ENCODE data around the gene LIPC.

The LIPC gene

GRCh38 chr15:58538225-58538727 is 106.5 kb downstream of the LIPC start:
- DNase-seq (ENCODE audit: low read depth), result no peak

DNA sequence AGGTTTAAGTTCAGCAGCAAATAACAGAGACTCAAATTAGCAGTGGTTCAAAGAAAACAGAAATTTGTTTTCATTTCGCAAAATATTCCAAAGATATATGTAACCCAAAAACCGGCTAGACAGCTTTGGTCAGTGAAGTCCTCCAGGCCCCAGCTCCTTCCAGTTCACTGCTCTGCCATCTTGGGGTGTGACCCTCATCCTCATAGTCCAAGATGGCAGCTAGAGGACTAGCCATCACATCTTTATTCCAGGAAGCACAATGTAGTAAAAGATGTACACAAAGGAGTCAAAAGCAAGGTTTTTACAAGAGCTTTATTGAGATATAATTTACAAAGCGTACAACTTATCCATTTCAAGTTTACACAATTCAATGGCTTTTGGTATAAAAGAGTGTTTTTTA is 107.1 kb downstream of the LIPC start:
- no peak for DNase-seq (ENCODE audit: low read depth)

DNA sequence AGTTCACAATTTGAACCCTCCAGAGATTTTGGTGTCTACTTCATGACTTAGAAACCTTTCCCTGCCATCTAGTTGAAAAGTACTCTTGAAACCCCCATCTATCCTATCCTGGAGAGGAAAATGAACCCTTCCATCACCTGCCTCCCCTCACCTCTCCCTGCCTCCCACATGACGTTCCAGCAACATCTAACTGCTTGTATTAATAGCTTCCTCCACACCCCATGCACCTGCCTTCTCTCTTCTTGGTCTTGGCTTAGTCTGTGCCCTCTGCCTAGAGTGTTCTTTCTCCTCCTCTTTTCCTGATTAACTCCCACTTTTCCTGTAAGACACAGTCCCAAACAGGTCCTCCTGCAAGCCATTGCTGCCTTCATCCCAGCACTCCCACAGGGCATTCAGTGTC is 107.8 kb downstream of the LIPC start:
- DNase-seq (ENCODE audit: low read depth), result no peak

GRCh38 chr15:58541410-58542087 is 109.8 kb downstream of the LIPC start:
- DNase-seq (ENCODE audit: low read depth), result no peak

- no peak for DNase-seq (ENCODE audit: low read depth)
These were observed 112.0 kb downstream of the LIPC start for GRCh38 chr15:58543664-58544335.

- DNase-seq (ENCODE audit: low read depth), result no peak
These were observed 113.0 kb downstream of the LIPC start for GRCh38 chr15:58544756-58545155.

DNA sequence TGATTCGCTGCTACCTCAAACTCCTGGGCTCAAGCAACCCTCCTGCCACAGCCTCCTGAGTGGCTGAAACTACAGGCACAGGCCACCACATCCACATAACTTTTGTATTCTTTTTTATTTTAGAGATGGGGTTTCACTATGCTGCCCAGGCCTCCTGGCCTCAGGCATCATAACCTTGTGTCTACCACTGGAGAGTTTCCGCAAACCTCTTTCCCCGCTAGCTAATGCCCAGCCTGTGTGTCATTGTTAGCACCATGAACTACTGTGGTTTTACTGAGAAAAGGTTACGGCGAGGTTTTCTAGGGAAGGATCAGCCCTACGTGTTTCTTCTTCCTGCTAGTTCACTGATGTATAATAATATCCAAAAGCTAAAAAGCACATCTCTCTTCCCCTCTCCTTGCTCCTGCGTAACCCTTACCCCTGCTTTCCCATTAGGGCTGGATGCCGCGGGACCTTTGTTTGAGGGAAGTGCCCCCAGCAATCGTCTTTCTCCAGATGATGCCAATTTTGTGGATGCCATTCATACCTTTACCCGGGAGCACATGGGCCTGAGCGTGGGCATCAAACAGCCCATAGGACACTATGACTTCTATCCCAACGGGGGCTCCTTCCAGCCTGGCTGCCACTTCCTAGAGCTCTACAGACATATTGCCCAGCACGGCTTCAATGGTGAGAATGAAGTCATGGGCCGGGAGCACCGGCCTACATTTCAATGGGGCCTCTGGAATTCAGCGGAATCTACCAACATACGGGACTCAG is 113.7 kb downstream of the LIPC start:
- DNase-seq (ENCODE audit: low read depth), result no peak

- no peak for DNase-seq (ENCODE audit: low read depth)
These were observed 114.3 kb downstream of the LIPC start for GRCh38 chr15:58546066-58546591.

DNA sequence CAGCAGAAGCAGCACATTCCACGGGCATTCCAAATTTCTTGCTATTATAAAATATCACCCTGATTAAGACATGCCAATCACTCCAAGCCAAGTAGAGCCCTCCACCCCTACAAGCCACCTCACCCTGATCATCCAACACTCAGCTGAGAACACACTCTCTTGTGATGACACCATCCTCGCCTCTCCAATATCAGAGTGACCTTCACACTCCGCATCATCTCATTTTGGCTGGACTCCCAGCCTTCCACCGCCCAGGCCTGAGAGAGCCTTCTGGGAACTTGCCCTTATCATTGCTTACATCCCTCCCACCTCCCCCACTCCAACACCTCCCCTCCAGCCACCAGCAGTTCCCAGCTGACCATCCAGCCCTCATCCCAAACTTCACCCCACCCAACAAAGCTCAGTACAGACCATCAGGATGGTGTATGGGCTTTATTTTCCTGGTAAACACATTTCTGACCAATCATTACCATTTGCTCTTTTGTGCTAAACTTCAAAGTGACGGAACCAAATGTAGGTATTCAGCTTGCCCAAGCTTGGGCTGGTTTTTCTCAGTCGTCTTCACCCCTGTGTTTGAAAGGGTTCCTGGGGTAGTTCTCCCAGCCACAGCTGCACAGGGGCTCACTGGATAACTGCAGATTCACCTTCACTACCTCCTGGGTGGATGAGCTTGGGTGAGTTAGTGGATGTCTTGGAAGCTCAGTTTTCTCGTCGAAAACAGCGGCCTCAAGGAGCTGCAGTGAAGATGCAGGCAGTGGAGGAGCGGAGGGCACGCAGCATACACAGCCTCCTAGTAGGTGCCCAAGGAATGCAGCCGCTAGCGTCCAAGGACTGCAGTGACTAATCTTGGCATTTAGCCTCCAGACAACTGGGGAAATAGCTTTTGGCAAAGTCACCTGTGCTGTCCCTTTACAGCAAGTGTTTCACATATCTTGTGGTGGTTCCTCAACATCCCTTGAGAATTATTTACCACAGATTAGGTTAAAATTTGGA is 115.1 kb downstream of the LIPC start:
- DNase-seq (ENCODE audit: low read depth), result peak; percentile 100

- DNase-seq (ENCODE audit: low read depth), result no peak
These were observed 116.0 kb downstream of the LIPC start for GRCh38 chr15:58547628-58548307.

GRCh38 chr15:58548308-58549012 is 116.7 kb downstream of the LIPC start:
- no peak for DNase-seq (ENCODE audit: low read depth)

DNA sequence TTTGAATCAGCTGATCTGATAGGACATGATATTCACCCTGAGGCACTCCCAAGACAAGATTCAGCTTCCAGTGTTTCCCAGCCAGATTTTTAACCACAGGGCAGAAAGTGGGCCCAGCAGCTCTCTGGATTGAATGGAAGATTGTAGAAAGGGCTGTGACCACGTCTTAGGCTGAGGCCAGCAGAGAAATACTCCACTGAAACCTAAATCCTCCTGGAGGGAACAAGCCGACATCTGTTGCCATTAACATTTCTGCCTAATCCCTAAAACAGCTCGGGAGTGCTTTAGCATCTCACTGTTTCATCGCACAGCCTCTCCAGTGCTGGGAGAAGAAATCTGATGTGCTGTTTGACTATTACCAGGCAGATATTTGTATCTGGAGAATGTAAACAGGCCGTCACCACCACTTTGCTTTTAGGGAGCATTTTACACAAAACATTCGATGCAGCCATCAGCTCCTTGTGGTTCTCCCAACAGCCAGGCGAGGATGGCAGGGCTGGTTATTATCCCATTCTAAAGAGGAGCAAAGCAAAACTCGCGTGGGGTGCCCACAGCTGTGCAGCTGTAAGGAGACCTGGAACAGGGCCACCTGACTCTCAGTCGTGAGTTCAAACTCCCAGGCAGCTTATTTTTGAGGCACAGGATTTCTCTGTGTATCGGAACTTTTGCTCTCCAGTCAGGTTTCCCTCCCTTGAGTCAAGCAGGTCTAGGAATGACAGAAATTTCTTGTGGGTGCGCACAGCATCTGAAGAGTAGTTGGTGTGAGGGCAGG is 117.4 kb downstream of the LIPC start:
- no peak for DNase-seq (ENCODE audit: low read depth)

GRCh38 chr15:58549785-58550074 is 117.9 kb downstream of the LIPC start:
- DNase-seq (ENCODE audit: low read depth), result no peak

DNA sequence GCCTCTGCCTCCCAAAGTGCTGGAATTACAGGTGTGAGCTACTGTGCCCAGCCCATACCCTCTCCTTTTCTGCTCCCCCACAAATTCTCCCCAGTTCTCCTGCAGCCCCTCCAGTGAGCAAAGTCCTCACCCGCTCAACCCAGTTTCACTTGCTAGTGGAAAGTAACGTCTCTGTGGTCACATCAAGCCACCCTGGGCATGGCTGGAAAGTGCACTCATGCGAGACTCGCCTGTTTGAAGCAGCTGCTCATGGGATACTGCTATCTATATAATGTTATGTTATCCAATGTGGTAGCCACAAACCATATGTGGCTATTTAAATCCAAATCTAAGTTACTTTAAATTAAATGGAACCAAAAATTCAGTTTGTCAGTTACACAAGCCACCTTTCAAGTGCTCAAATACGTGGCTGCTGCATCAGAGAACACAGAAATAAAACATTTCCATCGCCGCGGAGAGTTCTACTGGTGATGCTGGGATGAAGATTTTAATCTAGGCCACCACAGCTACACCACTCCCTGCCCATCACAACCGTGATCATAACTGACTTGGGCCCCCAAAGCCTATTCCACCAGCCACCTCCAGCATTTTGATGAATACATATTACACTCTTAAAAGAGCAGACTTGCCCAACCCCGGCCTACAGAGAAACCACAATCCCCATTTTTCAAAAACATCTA is 119.4 kb downstream of the LIPC start:
- no peak for DNase-seq (ENCODE audit: low read depth)

DNA sequence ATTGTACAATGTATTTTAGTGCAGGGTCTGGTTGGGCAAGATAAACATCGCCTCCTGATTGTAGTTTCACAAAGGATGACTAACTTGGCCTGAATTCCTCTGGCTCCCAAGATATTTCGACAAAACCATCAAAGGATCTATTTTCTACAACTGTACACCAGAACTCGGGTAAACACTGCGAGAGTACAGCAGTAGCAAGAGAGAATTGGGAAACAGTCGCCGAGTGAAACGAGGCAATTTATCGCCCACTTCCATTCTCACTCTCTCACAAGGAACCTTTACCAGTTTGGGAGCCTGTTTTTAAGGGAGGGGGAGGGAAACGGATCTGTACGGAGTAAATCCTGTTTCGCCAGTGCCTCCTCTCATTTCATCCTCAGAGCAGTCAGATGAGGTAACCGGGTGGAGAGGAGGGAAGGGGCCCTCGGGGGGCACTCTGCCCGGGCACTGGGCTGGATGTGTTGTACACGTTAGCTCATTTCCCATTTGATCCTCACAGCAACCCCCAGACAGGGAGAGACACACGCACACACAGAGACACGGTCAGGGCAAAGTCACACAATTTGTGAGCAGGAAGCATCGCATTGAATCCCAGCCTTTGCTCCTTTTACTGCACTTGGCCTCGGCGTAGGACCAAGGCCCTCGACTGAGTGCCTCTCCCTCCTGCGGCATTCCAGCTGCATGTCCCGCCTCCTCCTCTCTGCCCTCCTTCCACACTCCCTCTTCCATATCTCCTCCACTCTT is 120.1 kb downstream of the LIPC start:
- DNase-seq (ENCODE audit: low read depth), result peak; percentile 92

DNA sequence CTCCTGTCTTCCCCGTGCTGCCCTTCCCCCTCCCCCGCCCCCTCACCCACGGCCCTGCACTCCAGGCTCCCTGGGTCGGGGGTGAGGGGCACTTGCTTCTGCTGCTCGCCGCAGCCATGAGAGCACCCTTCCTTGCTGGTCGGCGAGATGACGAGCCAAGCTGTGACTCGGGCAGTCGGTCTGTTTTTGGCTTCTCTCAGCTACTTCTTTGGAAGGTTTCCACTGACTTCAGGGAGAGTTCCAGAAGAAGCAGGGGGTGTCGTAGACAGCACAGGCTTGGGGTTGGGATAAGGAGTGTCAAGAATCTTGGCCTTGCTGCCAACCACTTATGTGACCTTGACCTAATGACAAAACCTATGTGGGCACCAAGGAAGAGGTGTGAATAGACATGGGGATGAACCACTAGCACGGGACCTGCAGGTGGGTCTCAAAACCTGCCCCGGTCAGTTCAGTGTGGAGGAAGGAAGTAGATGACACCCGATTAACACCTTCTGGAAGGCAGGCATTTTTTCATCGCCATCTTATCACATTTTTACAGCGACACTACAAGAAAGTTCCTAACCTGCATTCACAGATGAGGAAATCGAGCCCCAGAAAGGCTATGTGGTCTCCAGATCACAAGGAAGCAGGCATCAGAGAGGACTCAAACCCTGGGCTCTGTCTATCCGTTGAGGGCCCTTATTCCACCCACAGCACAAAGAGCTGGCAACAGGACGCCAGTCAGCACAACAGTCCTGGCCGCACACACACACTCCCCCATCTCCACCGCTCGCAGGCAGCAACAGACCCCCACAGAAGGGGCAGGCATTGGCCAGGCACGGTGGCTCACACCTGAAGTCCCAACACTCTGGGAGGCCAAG is 120.9 kb downstream of the LIPC start:
- no peak for DNase-seq (ENCODE audit: low read depth)

DNA sequence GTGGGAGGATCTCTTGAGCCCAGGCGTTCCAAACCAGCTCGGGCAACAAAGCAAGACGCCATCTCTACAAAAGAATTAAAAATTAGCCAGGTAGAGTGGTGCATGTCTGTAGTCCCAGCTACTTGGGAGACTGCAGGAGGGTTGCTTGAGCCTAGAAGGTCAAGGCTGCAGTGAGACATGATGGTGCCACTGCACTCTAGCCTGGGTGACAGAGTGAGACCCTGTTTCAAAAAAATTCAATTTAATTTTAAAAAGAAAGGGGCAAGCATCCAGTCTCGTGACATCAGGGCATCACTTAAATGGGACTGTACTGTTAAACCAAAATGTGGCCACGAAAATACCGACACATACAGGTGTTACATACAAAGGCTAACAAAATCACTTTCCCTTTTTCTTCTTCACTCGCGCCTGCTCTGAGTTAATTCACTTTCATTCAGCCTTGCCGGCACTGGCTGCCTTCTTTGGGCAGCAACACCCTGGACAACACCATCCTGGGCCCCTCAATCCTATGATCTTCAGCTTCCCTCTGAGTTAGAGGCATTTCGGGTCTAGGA is 121.7 kb downstream of the LIPC start:
- DNase-seq (ENCODE audit: low read depth), result no peak
